Measurements from ENCODE around the gene PASD1.
"Not testable (repeated sequence)": the region's sequence is repeated elsewhere in the genome, so short reads cannot be mapped to it uniquely, and the experiment has no call there.

Gene PASD1, protein sequence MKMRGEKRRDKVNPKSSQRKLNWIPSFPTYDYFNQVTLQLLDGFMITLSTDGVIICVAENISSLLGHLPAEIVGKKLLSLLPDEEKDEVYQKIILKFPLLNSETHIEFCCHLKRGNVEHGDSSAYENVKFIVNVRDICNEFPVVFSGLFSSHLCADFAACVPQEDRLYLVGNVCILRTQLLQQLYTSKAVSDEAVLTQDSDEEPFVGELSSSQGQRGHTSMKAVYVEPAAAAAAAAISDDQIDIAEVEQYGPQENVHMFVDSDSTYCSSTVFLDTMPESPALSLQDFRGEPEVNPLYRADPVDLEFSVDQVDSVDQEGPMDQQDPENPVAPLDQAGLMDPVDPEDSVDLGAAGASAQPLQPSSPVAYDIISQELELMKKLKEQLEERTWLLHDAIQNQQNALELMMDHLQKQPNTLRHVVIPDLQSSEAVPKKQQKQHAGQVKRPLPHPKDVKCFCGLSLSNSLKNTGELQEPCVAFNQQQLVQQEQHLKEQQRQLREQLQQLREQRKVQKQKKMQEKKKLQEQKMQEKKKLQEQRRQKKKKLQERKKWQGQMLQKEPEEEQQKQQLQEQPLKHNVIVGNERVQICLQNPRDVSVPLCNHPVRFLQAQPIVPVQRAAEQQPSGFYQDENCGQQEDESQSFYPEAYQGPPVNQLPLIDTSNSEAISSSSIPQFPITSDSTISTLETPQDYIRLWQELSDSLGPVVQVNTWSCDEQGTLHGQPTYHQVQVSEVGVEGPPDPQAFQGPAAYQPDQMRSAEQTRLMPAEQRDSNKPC

GRCh38 chrX:151563449-151563848, at the start of gene PASD1:
PASD1 (plus strand) TSS chrX:151563675; CDS start chrX:151601554, 37,879 bp downstream.
- Histone ChIP-seq H3K4me3 (no peak within 1 kb of the TSS), H3K4me2 (no peak within 1 kb of the TSS), H3K36me3 (no peaks in the 10 kb centered on the region), H4K20me1 (no peaks in the 10 kb centered on the region), H3K9me3 (peaks cover 19% of the 10 kb centered on the region), H3K9ac (no peak within 1 kb of the TSS), H3K4me1 (no peaks in the 10 kb centered on the region), H3K27ac (no peak within 1 kb of the TSS), H3K27me3 (peaks cover 54% of the 10 kb centered on the region)
- TF ChIP-seq Cebpa-rat (IDR thresholded peaks at IDR 0.05), result no peak

- Histone ChIP-seq H3K9ac (no peak overlapping the region), H3K4me3 (no peak overlapping the region), H3K4me1 (no peaks in the 10 kb centered on the region), H4K20me1 (no peaks in the 10 kb centered on the region), H3K36me3 (no peaks in the 10 kb centered on the region), H3K27me3 (peaks cover 83% of the 10 kb centered on the region), H3K4me2 (no peak overlapping the region), H3K27ac (no peak overlapping the region), H3K9me3 (no peaks in the 10 kb centered on the region)
- no peak for TF ChIP-seq Cebpa-rat (IDR thresholded peaks at IDR 0.05)
These were observed 48.2 kb upstream of the PASD1 start for GRCh38 chrX:151515237-151515636.

- H3K4me3 ChIP-seq, result no peak overlapping the region
- H3K4me2 ChIP-seq, result no peak overlapping the region
- H3K4me1 ChIP-seq, result no peaks in the 10 kb centered on the region
- H3K9me3 ChIP-seq, result no peaks in the 10 kb centered on the region
- H3K27ac ChIP-seq, result no peak overlapping the region
- H3K9ac ChIP-seq, result no peak overlapping the region
- no peaks in the 10 kb centered on the region for H4K20me1 ChIP-seq
- H3K27me3 ChIP-seq, result peaks cover 86% of the 10 kb centered on the region
- no peaks in the 10 kb centered on the region for H3K36me3 ChIP-seq
- TF ChIP-seq Cebpa-rat (IDR thresholded peaks at IDR 0.05), result no peak
These were observed 46.8 kb upstream of the PASD1 start for GRCh38 chrX:151516538-151517187.

DNA sequence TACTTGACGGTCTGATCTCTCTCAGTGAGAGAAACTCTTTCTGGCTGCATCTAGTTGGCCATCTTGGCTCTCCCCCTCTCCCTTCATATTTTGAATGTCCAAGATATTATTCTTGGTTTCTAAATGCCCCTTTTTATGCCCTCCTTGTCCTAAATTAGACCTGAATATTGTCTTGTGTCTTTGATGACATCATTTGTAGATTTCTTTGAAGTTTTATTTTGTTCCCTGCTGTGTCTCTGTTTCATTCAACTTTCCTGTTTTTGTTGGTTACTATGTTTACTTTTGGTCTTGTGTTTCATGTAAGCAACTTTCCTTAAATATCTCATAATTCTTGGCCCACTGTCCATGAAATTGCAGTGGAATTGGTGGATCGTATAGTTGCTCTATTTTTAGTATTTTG, 46.1 kb upstream of the PASD1 start:
- H3K27me3 ChIP-seq, result peaks cover 87% of the 10 kb centered on the region
- no peaks in the 10 kb centered on the region for H3K36me3 ChIP-seq
- no peaks in the 10 kb centered on the region for H3K4me1 ChIP-seq
- H3K9ac ChIP-seq, result no peak overlapping the region
- no peaks in the 10 kb centered on the region for H4K20me1 ChIP-seq
- H3K4me3 ChIP-seq, result no peak overlapping the region
- no peak overlapping the region for H3K4me2 ChIP-seq
- H3K9me3 ChIP-seq, result no peaks in the 10 kb centered on the region
- TF ChIP-seq Cebpa-rat (IDR thresholded peaks at IDR 0.05), result no peak
- no peak overlapping the region for H3K27ac ChIP-seq

DNA sequence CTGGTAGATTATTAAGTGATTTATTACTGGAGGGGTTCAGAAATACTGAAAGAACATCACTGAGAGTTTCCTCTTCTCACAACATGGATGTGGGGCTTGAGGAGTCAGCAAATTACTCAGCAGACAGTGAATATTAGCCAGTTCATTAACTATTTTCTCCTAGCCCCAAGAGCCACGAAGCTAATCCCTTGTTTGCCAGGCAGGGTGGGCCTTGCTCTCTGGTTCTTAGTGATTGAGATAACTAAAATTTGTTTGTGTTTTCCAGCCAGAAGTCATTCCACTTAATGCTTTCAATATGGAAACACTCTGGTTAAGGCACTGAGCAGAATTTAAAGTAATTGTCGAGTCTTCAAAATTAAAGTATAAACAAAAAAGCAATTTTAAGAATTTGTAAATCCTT, 40.1 kb upstream of the PASD1 start:
- Histone ChIP-seq H3K27me3 (peaks cover 85% of the 10 kb centered on the region), H3K4me3 (no peak overlapping the region), H3K36me3 (no peaks in the 10 kb centered on the region), H3K4me1 (no peaks in the 10 kb centered on the region), H3K27ac (no peak overlapping the region), H3K9ac (no peak overlapping the region), H4K20me1 (no peaks in the 10 kb centered on the region), H3K4me2 (no peak overlapping the region), H3K9me3 (no peaks in the 10 kb centered on the region)
- TF ChIP-seq Cebpa-rat (IDR thresholded peaks at IDR 0.05), result no peak

- TF ChIP-seq Cebpa-rat (IDR thresholded peaks at IDR 0.05), result no peak
- H3K27me3 ChIP-seq, result peaks cover 88% of the 10 kb centered on the region
- H3K27ac ChIP-seq, result no peak overlapping the region
- no peaks in the 10 kb centered on the region for H3K4me1 ChIP-seq
- no peaks in the 10 kb centered on the region for H3K9me3 ChIP-seq
- H4K20me1 ChIP-seq, result no peaks in the 10 kb centered on the region
- H3K9ac ChIP-seq, result no peak overlapping the region
- no peak overlapping the region for H3K4me2 ChIP-seq
- no peak overlapping the region for H3K4me3 ChIP-seq
- H3K36me3 ChIP-seq, result no peaks in the 10 kb centered on the region
These were observed 26.9 kb upstream of the PASD1 start for GRCh38 chrX:151536571-151536970.

DNA sequence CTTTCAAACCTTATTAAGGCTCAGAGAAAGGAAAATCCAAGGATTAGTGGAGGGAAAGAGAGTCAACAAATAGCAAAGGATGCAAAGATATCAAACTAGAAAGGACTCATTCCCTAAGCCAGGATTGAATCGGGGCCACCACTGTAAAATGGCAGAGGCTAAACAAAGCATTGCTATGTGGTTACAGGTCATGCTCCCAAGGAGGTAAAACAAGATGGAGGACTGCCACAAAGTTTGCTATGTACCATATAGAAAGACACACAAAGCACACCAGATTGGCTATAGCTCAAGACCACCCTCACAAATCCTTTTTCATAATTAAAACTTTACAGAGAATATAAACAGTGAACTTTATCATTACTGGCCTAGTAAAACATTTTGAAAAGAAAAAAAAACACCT, 25.9 kb upstream of the PASD1 start:
- Histone ChIP-seq H3K9ac (no peak overlapping the region), H3K9me3 (no peaks in the 10 kb centered on the region), H4K20me1 (no peaks in the 10 kb centered on the region), H3K27ac (no peak overlapping the region), H3K4me1 (no peaks in the 10 kb centered on the region), H3K4me3 (no peak overlapping the region), H3K36me3 (no peaks in the 10 kb centered on the region), H3K27me3 (peaks cover 88% of the 10 kb centered on the region), H3K4me2 (no peak overlapping the region)
- TF ChIP-seq Cebpa-rat (IDR thresholded peaks at IDR 0.05), result no peak

DNA sequence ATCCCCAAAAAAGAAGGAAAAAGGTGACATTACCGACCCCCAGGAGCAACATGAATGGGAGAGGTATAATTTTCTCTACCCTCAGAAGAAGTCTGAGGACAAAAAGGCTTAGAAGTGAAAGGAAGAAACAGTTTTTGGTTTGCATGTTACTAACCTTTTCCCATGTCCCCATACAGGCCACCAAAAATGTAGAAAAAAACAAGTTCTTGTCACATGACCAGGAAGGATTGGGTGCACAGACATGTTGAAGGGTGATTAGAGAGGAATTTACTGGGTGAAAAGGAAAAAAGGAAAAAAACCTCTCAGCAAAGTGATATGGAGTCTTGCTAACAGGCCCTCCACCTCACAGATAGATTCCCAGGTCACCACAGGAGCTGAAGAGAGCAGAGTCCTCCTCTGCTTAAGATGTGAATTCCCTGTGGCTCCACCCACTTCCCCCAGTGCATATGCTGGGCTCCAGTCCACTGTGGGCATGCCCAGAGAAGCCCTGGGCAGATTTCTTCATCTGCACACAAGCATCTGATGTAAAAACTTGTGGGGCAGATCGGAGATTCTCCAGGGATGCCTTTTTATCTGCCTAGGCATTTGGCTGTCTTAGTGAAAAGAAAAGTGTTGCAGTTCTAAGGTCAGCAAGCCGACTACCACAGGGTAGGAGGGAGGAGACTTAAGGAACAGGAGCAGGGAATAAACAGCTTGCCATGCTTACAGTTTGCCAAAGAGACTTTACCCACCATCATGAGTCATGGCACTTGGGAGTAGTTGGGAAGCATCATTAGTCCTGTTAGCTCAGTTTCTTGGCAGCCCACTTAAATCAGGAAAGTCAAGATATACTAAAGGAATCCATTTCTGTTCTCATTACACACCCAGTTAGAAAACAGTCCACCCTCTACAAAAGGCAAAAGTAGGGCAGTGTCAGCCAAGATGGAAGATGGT, 25.0 kb upstream of the PASD1 start:
- Histone ChIP-seq H3K27ac (no peak overlapping the region), H3K27me3 (peaks cover 84% of the 10 kb centered on the region), H3K4me1 (peaks cover 2% of the 10 kb centered on the region; the same call in 1 of the 2 replicates), H4K20me1 (no peaks in the 10 kb centered on the region), H3K9ac (no peak overlapping the region), H3K36me3 (no peaks in the 10 kb centered on the region), H3K9me3 (no peaks in the 10 kb centered on the region), H3K4me3 (no peak overlapping the region), H3K4me2 (no peak overlapping the region)
- TF ChIP-seq Cebpa-rat (IDR thresholded peaks at IDR 0.05), result no peak

DNA sequence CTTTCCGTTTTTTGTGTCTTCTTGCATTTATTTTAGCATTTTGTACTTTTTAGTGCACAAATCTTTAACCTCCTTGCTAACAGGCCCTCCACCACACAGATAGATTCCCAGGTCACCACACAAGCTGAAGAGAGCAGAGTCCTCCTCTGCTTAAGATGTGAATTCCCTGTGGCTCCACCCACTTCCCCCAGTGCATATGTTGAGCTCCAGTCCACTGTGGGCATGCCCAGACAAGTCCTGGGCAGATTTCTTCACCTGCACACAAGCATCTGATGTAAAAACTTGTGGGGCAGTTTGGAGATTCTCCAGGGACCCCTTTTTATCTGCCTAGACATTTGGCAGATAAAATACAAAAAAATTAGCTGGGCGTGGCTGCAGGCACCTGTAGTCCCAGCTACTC, 19.8 kb upstream of the PASD1 start:
- H4K20me1 ChIP-seq, result no peaks in the 10 kb centered on the region
- no peaks in the 10 kb centered on the region for H3K36me3 ChIP-seq
- H3K9ac ChIP-seq, result no peak overlapping the region
- H3K4me2 ChIP-seq, result no peak overlapping the region
- TF ChIP-seq Cebpa-rat (IDR thresholded peaks at IDR 0.05), result no peak
- peaks cover 8% of the 10 kb centered on the region; the same call in 1 of the 2 replicates for H3K4me1 ChIP-seq
- no peak overlapping the region for H3K27ac ChIP-seq
- H3K4me3 ChIP-seq, result no peak overlapping the region
- H3K27me3 ChIP-seq, result peaks cover 89% of the 10 kb centered on the region
- H3K9me3 ChIP-seq, result peaks cover 3% of the 10 kb centered on the region; the same call in 1 of the 2 replicates

DNA sequence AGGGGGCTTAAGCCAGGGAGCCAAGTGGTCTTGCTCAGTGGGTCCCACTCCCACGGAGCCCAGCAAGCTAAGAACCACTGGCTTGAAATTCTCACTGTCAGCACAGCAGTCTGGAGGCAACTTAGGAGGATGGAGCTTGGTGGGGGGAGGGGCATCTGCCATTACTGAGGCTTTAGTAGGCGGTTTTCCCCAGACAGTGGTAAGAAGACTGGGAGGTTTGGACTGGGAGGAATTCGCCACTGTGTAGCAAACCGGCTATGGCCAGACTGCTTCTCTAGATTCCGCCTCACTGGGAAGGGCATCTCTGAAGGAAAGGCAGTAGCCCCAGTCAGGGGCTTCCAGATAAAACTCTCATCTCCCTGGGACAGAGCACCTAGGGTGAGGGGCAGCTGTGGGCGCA, 17.2 kb upstream of the PASD1 start:
- H3K27me3 ChIP-seq, result peaks cover 79% of the 10 kb centered on the region
- H4K20me1 ChIP-seq, H3K4me2 ChIP-seq, H3K27ac ChIP-seq, H3K9me3 ChIP-seq, H3K4me3 ChIP-seq, H3K4me1 ChIP-seq, H3K9ac ChIP-seq, H3K36me3 ChIP-seq: not testable (repeated sequence)

DNA sequence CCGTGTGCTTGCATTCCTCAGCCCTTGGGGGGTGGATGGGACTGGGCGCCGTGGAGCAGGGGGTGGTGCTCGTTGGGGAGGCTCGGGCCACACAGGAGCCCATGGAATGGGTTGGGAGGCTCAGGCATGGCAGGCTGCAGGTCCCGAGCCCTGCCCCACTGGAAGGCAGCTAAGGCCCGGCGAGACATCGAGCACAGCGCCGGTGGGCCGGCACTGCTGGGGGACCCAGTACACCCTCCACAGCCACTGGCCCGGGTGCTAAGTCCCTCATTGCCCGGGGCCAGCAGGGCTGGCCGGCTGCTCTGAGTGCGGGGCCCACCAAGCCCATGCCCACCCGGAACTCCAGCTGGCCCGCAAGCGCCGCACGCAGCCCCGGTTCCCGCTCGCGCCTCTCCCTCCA, 12.3 kb upstream of the PASD1 start:
- H3K4me3 ChIP-seq, H3K27ac ChIP-seq, H3K4me1 ChIP-seq, H3K4me2 ChIP-seq, H3K9ac ChIP-seq, H3K36me3 ChIP-seq, H4K20me1 ChIP-seq: not testable (repeated sequence)
- Histone ChIP-seq H3K9me3 (peaks cover 14% of the 10 kb centered on the region; the same call in 1 of the 2 replicates), H3K27me3 (peaks cover 78% of the 10 kb centered on the region)

All from BLaER1 (cell line).